HG02642 (cell line): Measurements from ENCODE around the gene RSPO4.

Source experiments
- ATAC-seq: cut with Tn5 transposase; IDR thresholded peaks from one replicate; pipeline ENCODE4 v1.9.1; 2021; ENCODE audit warnings: mild to moderate bottlenecking; ENCODE audit not compliant: unreplicated experiment, poor library complexity

RSPO4 gene

GRCh38 chr20:946826-947225 is 55.3 kb downstream of the RSPO4 start:
- no peak for ATAC-seq

GRCh38 chr20:945841-946240 is 56.3 kb downstream of the RSPO4 start:
- ATAC-seq, result no peak

- no peak for ATAC-seq
Measured at GRCh38 chr20:944774-945410, 57.2 kb downstream of the RSPO4 start.

- ATAC-seq, result no peak
Measured at GRCh38 chr20:944148-944547, 58.0 kb downstream of the RSPO4 start.

GRCh38 chr20:942611-943010 is 59.5 kb downstream of the RSPO4 start:
- no peak for ATAC-seq

- ATAC-seq, result no peak
Measured at GRCh38 chr20:940926-941325, 61.2 kb downstream of the RSPO4 start.

- no peak for ATAC-seq
Measured at GRCh38 chr20:939606-940005, 62.5 kb downstream of the RSPO4 start.

GRCh38 chr20:934186-934840 is 67.8 kb downstream of the RSPO4 start:
- no peak for ATAC-seq

- ATAC-seq, result no peak
Measured at GRCh38 chr20:933029-933428, 69.1 kb downstream of the RSPO4 start.

GRCh38 chr20:931401-931800 is 70.7 kb downstream of the RSPO4 start:
- ATAC-seq, result no peak

GRCh38 chr20:926670-927069 is 75.4 kb downstream of the RSPO4 start:
- ATAC-seq, result no peak

GRCh38 chr20:925516-925915 is 76.6 kb downstream of the RSPO4 start:
- no peak for ATAC-seq

GRCh38 chr20:924639-925038 is 77.5 kb downstream of the RSPO4 start:
- no peak for ATAC-seq

GRCh38 chr20:922781-923180 is 79.3 kb downstream of the RSPO4 start:
- no peak for ATAC-seq

GRCh38 chr20:921068-921467 is 81.0 kb downstream of the RSPO4 start:
- ATAC-seq, result no peak

GRCh38 chr20:920311-920710 is 81.8 kb downstream of the RSPO4 start:
- no peak for ATAC-seq

GRCh38 chr20:919491-919916 is 82.6 kb downstream of the RSPO4 start:
- ATAC-seq, result no peak

- no peak for ATAC-seq
Measured at GRCh38 chr20:917416-917815, 84.7 kb downstream of the RSPO4 start.

GRCh38 chr20:916825-917224 is 85.3 kb downstream of the RSPO4 start:
- ATAC-seq, result no peak

GRCh38 chr20:916125-916799 is 85.8 kb downstream of the RSPO4 start, which contains the start of gene ANGPT4:
Gene ANGPT4 (minus strand): TSS chr20:916334. CDS start chr20:916214, 120 bp downstream.
- ATAC-seq, result no peak

- ATAC-seq, result no peak
Measured at GRCh38 chr20:914727-915498, 87.2 kb downstream of the RSPO4 start.
